ENCODE data around the gene PSME3IP1.

- TF ChIP-seq CTCF (IDR thresholded peaks at IDR 0.05) (no peak), POLR2A (IDR thresholded peaks at IDR 0.05) (no peak)
Measured at GRCh38 chr16:57175896-57176295, 9.9 kb downstream of the PSME3IP1 start.

Measured in lower leg skin (tissue), 3 donors.